PC-3 (cell line): ENCODE results near the gene MAGI2. TPM values are rescaled to one million over a fixed set of nuclear protein-coding genes. Genes with fewer than 3 reads are reported as not detected.

Experiments used
- ATAC-seq: fragments of 200-7000 bp; cut with Tn5 transposase; 2 replicates; pipeline ENCODE4 v1.9.1; 2020; ENCODE audit warnings: mild to moderate bottlenecking, moderate library complexity
- BruUV-seq: library from RNA; stranded (reverse); fragments of 400-500 nt; replicated peaks from 2 replicates; lab custom pipeline; 2021; lab: Mats Ljungman, UMichigan
- CTCF ChIA-PET: fragments of 300-600 bp; sonication (Branson Sonifier 250); formaldehyde crosslinking; loops from one replicate; lab custom pipeline; 2022; ENCODE audit warnings: antibody characterized with exemption; lab: Charles Lee
- POLR2A ChIA-PET: fragments of 300-600 bp; sonication (Branson Sonifier 250); formaldehyde crosslinking; loops from one replicate; lab custom pipeline; 2022; ENCODE audit warnings: antibody characterized with exemption; ENCODE audit not compliant: unreplicated experiment; lab: Charles Lee
- DNase-seq: peaks from one replicate; pipeline ENCODE4 v3.0.0-alpha.2; 2015
- H2AFZ ChIP-seq: fragments of 300-600 bp; sonication (generic); 2 replicates; pipeline ENCODE4 v1.6.0; 2016; ENCODE audit warnings: antibody characterized with exemption, low read length
- H3F3A ChIP-seq: fragments of 300-600 bp; sonication (generic); one replicate; pipeline ENCODE4 v1.6.0; 2017; ENCODE audit warnings: antibody characterized with exemption, low read length, control low read depth, mild to moderate bottlenecking; ENCODE audit not compliant: unreplicated experiment
- H3K27ac ChIP-seq: fragments of 300-600 bp; sonication (generic); 2 replicates; pipeline ENCODE4 v1.5.1; 2016; ENCODE audit warnings: mild to moderate bottlenecking, low read length
- H3K27me3 ChIP-seq: fragments of 300-600 bp; sonication (generic); 2 replicates; pipeline ENCODE4 v1.6.1; 2016; ENCODE audit warnings: low read length, mixed read lengths
- H3K36me3 ChIP-seq: fragments of 300-600 bp; sonication (generic); 2 replicates; pipeline ENCODE4 v1.6.1; 2016; ENCODE audit warnings: low read depth, mixed run types, low read length, mixed read lengths
- H3K4me1 ChIP-seq: fragments of 300-600 bp; sonication (generic); 2 replicates; pipeline ENCODE4 v1.5.1; 2016; ENCODE audit warnings: low read length; ENCODE audit not compliant: insufficient read depth
- H3K4me2 ChIP-seq: fragments of 300-600 bp; sonication (generic); 2 replicates; pipeline ENCODE4 v1.6.0; 2016; ENCODE audit warnings: low read length
- H3K4me3 ChIP-seq: fragments of 300-600 bp; sonication (generic); 2 replicates; pipeline ENCODE4 v1.5.1; 2016; ENCODE audit warnings: mild to moderate bottlenecking, low read length, mixed read lengths
- H3K79me2 ChIP-seq: fragments of 300-600 bp; sonication (generic); 2 replicates; pipeline ENCODE4 v1.6.1; 2017; ENCODE audit warnings: low read length, mixed read lengths
- H3K9ac ChIP-seq: fragments of 300-600 bp; sonication (generic); 2 replicates; pipeline ENCODE4 v1.6.0; 2016; ENCODE audit warnings: mild to moderate bottlenecking, low read length
- H3K9me2 ChIP-seq: fragments of 300-600 bp; sonication (generic); replicated peaks from 2 replicates; pipeline ENCODE4 v1.6.1; 2016; ENCODE audit warnings: mixed run types, low read length, mixed read lengths
- H3K9me3 ChIP-seq: fragments of 300-600 bp; sonication (generic); 2 replicates; pipeline ENCODE4 v1.6.1; 2016; ENCODE audit warnings: low read length, mixed read lengths
- H4K20me1 ChIP-seq: fragments of 300-600 bp; sonication (generic); 2 replicates; pipeline ENCODE4 v1.6.1; 2016; ENCODE audit warnings: low read length, mixed read lengths
- EZH2 ChIP-seq: fragments of 300-600 bp; sonication (generic); IDR thresholded peaks from one replicate; pipeline ENCODE4 v1.6.1; 2017; ENCODE audit warnings: antibody characterized with exemption, mild to moderate bottlenecking, low read length; ENCODE audit not compliant: unreplicated experiment
- EZH2phosphoT487 ChIP-seq: fragments of 300-600 bp; sonication (generic); IDR thresholded peaks from 2 replicates; pipeline ENCODE4 v1.6.1; 2018; ENCODE audit warnings: mild to moderate bottlenecking, antibody characterized with exemption, low read length, borderline replicate concordance
- intact Hi-C: fragments of 100-400 bp; cut with micrococcal nuclease; formaldehyde crosslinking; loops from 2 replicates; pipeline ENCODE4 v1.9.0; 2023
- total RNA-seq: library from RNA; depleted of rRNA; stranded (reverse); fragments of >200 nt; gene quantifications from 2 replicates; pipeline ENCODE4 v1.2.3, GENCODE V29; 2014
- TF ChIP-seq, protein P1 (sequence below): fragments of 300-600 bp; sonication (generic); conservative IDR thresholded peaks from 2 replicates; pipeline ENCODE4 v1.5.1; 2017; ENCODE audit warnings: antibody characterized with exemption, low read depth, mild to moderate bottlenecking, low read length

The MAGI2 gene
- total RNA-seq, 1 experiment from 2014 or later: not detected

DNA sequence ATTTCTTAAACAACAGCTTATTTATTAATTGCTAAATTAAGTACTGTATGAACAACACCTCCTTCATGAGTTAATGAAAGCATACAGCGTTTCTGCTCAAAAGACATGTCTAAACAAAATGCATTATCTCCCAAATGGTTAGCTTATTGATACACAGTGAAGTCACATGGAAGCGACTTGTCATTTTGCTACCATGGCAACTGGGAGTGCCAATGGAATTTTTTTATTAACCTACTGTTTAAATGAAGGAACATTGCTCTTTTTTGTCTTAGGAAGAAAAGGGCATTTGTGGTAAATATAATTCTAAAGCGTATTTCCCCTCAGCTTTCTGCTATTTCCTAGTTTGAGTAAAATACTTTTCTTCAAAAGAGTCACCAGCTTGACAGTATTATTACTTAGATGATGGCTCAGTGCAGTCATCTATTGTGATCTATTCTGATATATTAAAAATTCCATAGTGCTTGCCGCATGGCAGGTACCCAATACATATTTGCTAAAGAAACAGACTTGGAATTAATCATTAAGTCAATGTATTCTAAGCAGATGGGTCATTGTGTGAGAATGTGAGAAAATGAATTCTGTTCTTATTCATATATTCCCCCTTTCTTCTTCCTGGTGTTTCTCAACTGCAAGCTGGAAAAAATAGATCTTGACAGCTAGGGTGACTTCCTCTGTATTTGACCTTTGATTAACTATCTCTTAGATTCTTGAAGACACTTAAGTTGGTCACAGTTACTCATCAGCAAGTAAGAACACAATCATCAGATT lies 818.3 kb downstream of the MAGI2 start:
- no peaks in the 10 kb centered on the region for H3K36me3 ChIP-seq
- H2AFZ ChIP-seq: no peak overlapping the region
- ChIA-PET CTCF (no interaction called here), POLR2A (no interaction called here)
- BruUV-seq: no TSS peak
- H3K27ac ChIP-seq: peak overlapping the region; percentile 54
- DNase-seq (peak; percentile 66), ATAC-seq (peak; percentile 63)
- H4K20me1 ChIP-seq: no peaks in the 10 kb centered on the region
- no peaks in the 10 kb centered on the region for H3K9me2 ChIP-seq
- intact Hi-C loops: loop anchor here (1.0 kb wide), 1 partner anchor 67 kb away; no protein-coding TSS in a partner anchor
- no peaks in the 10 kb centered on the region for H3K79me2 ChIP-seq
- H3K9ac ChIP-seq: no peak overlapping the region
- H3K27me3 ChIP-seq: no peaks in the 10 kb centered on the region
- H3K4me3 ChIP-seq: no peak overlapping the region
- no peak overlapping the region for H3K4me2 ChIP-seq
- H3K9me3 ChIP-seq: no peaks in the 10 kb centered on the region
- TF ChIP-seq EZH2 (no peak), EZH2phosphoT487 (no peak)
- TF ChIP-seq, protein P1, sequence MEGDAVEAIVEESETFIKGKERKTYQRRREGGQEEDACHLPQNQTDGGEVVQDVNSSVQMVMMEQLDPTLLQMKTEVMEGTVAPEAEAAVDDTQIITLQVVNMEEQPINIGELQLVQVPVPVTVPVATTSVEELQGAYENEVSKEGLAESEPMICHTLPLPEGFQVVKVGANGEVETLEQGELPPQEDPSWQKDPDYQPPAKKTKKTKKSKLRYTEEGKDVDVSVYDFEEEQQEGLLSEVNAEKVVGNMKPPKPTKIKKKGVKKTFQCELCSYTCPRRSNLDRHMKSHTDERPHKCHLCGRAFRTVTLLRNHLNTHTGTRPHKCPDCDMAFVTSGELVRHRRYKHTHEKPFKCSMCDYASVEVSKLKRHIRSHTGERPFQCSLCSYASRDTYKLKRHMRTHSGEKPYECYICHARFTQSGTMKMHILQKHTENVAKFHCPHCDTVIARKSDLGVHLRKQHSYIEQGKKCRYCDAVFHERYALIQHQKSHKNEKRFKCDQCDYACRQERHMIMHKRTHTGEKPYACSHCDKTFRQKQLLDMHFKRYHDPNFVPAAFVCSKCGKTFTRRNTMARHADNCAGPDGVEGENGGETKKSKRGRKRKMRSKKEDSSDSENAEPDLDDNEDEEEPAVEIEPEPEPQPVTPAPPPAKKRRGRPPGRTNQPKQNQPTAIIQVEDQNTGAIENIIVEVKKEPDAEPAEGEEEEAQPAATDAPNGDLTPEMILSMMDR: no peak
- no peaks in the 10 kb centered on the region for H3F3A ChIP-seq
- H3K4me1 ChIP-seq: peaks cover 24% of the 10 kb centered on the region; the same call in 1 of the 2 replicates

DNA sequence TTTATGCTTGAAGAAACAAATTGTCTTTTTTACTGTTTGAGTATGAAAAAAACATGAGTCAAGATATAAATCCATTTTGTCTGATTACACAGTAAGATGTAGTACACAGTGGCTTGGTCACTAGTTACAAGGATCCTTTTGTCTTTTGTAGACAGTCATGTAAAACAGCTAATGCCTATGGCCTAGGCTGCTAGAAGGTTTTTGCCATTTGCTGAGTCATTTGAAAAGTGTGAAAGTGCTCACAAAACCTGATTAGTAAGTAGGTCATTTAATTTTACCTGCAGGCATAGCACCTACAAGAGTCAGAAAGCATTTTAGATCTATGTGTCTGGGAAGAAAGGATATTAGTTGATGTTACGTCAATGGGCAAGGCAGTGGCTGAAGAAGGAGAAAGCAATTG lies 819.4 kb downstream of the MAGI2 start:
- H3F3A ChIP-seq: no peaks in the 10 kb centered on the region
- peak; percentile 66; the same call in 1 of the 2 replicates for ATAC-seq
- no peaks in the 10 kb centered on the region for H3K79me2 ChIP-seq
- TF ChIP-seq EZH2 (no peak), EZH2phosphoT487 (no peak)
- TF ChIP-seq, protein P1: no peak
- no peaks in the 10 kb centered on the region for H3K36me3 ChIP-seq
- H3K4me1 ChIP-seq: peaks cover 24% of the 10 kb centered on the region; the same call in 1 of the 2 replicates
- H3K4me2 ChIP-seq: no peak overlapping the region
- peak; percentile 19 for DNase-seq
- no peak overlapping the region for H3K4me3 ChIP-seq
- no peaks in the 10 kb centered on the region for H3K9me2 ChIP-seq
- no TSS peak for BruUV-seq
- H3K9me3 ChIP-seq: no peaks in the 10 kb centered on the region
- no peak overlapping the region for H2AFZ ChIP-seq
- H3K27ac ChIP-seq: no peak overlapping the region
- H3K9ac ChIP-seq: no peak overlapping the region
- ChIA-PET POLR2A (no interaction called here), CTCF (no interaction called here)
- H4K20me1 ChIP-seq: no peaks in the 10 kb centered on the region
- intact Hi-C loops: no loop called here
- no peaks in the 10 kb centered on the region for H3K27me3 ChIP-seq

DNA sequence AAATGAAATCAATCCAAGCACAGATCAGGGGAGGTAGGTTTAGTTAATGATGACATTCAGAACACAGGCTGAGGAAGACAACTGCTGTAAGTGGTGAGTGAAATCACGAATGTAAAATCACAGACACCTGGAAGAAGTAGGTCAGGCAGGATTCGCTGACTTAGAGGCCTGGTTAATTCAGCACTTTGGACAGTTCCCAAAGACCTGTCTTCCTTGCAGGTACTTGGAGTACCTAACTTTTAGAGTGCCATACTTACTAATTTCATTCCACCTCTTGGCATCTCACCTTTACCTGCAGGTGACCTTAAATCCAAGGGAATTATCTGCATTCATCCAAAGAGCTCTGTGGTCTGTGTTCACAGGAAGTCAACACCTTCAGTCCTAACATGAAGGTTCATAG lies 832.5 kb downstream of the MAGI2 start:
- H3K9me3 ChIP-seq: no peaks in the 10 kb centered on the region
- no peak for ATAC-seq
- no peak for TF ChIP-seq EZH2
- no peak for TF ChIP-seq EZH2phosphoT487
- TF ChIP-seq, protein P1: no peak

More for the DNA sequence above, 832.5 kb downstream of the MAGI2 start:
- peak; percentile 45 for DNase-seq
- H3K27me3 ChIP-seq: no peaks in the 10 kb centered on the region
- no peaks in the 10 kb centered on the region for H4K20me1 ChIP-seq
- ChIA-PET CTCF (no interaction called here), POLR2A (no interaction called here)
- no peak overlapping the region for H3K4me2 ChIP-seq
- H3F3A ChIP-seq: no peaks in the 10 kb centered on the region
- no peaks in the 10 kb centered on the region for H3K4me1 ChIP-seq
- H3K9me2 ChIP-seq: no peaks in the 10 kb centered on the region
- H3K27ac ChIP-seq: no peak overlapping the region
- no peak overlapping the region for H3K4me3 ChIP-seq
- H3K79me2 ChIP-seq: no peaks in the 10 kb centered on the region
- intact Hi-C loops: no loop called here
- no peak overlapping the region for H3K9ac ChIP-seq
- no peaks in the 10 kb centered on the region for H3K36me3 ChIP-seq
- no TSS peak for BruUV-seq
- no peak overlapping the region for H2AFZ ChIP-seq
